AG20443 (cell line): ENCODE results near the gene D2HGDH.
"Not testable (repeated sequence)": the region's sequence is repeated elsewhere in the genome, so short reads cannot be mapped to it uniquely, and the experiment has no call there.

Experiments used
- DNase-seq: peaks from one replicate; pipeline ENCODE4 v3.0.0; 2012; ENCODE audit warnings: low spot score, mixed read lengths

D2HGDH gene

GRCh38 chr2:241748468-241749256 lies 14.2 kb downstream of the D2HGDH start:
- no peak for DNase-seq

- DNase-seq, result no peak
Observed at GRCh38 chr2:241750076-241750840, 15.8 kb downstream of the D2HGDH start.

- DNase-seq, result no peak
Observed at GRCh38 chr2:241751152-241751551, 16.7 kb downstream of the D2HGDH start.

- DNase-seq, result no peak
Observed at GRCh38 chr2:241751776-241752175, 17.3 kb downstream of the D2HGDH start.

GRCh38 chr2:241752253-241752652 lies 17.8 kb downstream of the D2HGDH start:
- DNase-seq, result no peak

GRCh38 chr2:241752689-241753276 lies 18.4 kb downstream of the D2HGDH start:
- DNase-seq, result no peak

GRCh38 chr2:241753493-241753892 lies 19.1 kb downstream of the D2HGDH start:
- DNase-seq, result no peak

GRCh38 chr2:241754042-241754441 lies 19.6 kb downstream of the D2HGDH start:
- DNase-seq, result no peak

GRCh38 chr2:241755166-241755565 lies 20.7 kb downstream of the D2HGDH start:
- DNase-seq, result no peak

GRCh38 chr2:241755777-241756176 lies 21.3 kb downstream of the D2HGDH start:
- no peak for DNase-seq

- DNase-seq, result no peak
Observed at GRCh38 chr2:241759067-241759807, 24.8 kb downstream of the D2HGDH start.

GRCh38 chr2:241759893-241760292 lies 25.5 kb downstream of the D2HGDH start:
- not testable (repeated sequence) for DNase-seq

GRCh38 chr2:241760301-241760771 lies 25.9 kb downstream of the D2HGDH start:
- no peak for DNase-seq

- no peak for DNase-seq
Observed at GRCh38 chr2:241762321-241762932, 28.0 kb downstream of the D2HGDH start.

GRCh38 chr2:241762933-241763369 lies 28.5 kb downstream of the D2HGDH start:
- no peak for DNase-seq

- no peak for DNase-seq
Observed at GRCh38 chr2:241763551-241764274, 29.3 kb downstream of the D2HGDH start.

GRCh38 chr2:241764275-241765241 lies 30.1 kb downstream of the D2HGDH start:
- DNase-seq, result no peak

GRCh38 chr2:241767464-241768250 lies 33.2 kb downstream of the D2HGDH start:
- DNase-seq, result peak; percentile 9

- no peak for DNase-seq
Observed at GRCh38 chr2:241768251-241768711, 33.9 kb downstream of the D2HGDH start.
